D721Med (cell line): ENCODE measurements around the gene HPSE2.

Experiments used
- DNase-seq: peaks from one replicate; pipeline ENCODE4 v3.0.0; 2011; ENCODE audit warnings: low spot score; ENCODE audit not compliant: insufficient read length
- FAIRE-seq: peaks from 2 replicates; lab custom pipeline; 2011; peaks lifted over from hg19 to GRCh38; lab: Jason Lieb, UNC
- CTCF ChIP-seq: IDR thresholded peaks from 2 replicates; pipeline ENCODE4 v1.5.1; 2012; ENCODE audit warnings: mild to moderate bottlenecking, control low read depth; ENCODE audit not compliant: insufficient read depth; ENCODE audit errors: missing control alignments

HPSE2 gene

GRCh38 chr10:98474628-98475027, 761.0 kb downstream of the HPSE2 start:
- TF ChIP-seq CTCF = no peak
- DNase-seq = no peak
- FAIRE-seq = no peak

- FAIRE-seq = no peak
- TF ChIP-seq CTCF = no peak
- DNase-seq = no peak
These were observed 763.5 kb downstream of the HPSE2 start for GRCh38 chr10:98472196-98472595.

DNA sequence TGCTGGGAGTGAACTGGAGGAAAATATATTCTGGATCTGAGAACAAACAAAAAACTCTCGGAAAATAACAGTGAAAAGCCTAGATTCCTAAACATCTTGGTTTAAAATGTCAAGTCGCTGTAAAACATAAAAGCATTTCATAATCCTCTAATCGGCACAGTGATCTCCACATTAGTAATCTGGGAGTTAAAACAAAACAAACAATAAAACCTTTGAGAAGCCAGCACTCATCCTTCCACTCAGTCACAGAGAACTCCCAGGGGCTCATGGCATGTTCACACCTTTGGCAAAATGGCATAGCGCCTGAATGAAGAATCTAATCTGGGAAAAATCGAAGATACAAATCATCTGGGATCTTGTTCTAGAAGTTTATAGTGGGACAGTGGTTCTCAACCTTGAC, 764.8 kb downstream of the HPSE2 start:
- DNase-seq = no peak
- TF ChIP-seq CTCF = no peak
- FAIRE-seq = no peak

DNA sequence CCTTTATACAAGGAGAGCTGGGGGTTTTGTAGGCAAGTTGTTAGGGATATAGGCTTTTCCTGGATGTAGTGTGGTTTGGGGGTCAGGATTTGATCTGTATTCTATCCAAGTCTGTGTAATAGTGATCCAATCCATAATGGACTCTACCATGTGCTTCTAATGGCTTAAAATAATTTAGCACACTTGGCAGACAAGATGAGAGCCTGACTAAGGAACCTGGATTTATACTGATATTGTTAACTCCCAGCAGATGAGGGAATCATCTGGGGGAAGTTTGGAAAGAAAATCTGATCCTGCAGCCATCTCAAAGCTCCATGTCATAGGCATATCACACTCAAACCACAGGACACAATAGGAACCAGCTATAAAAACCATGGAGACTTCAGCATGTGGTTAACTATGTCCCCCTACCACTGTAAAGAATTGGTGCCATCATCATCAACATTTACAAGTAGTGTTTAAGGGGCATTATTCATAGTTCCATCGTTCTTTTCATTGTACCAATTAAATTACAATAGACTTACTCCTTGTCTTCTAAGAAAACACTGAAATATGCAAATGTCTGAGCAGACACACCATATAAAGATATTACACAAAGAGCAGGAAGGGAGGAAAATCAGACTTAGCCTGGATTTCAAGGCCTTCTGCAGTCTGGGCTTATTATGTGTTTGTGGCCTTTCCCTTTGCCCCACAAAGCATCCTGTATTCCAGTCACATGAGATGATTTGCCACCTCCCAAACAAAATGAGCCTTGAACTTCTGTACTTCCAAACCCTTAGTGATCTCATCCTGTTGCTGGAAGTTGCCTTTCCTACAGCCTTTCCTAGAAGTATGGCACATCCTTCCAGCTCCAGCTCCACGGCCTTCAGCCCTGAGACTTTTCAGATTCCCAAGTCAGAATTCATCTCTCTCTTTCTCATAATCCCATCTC, 766.4 kb downstream of the HPSE2 start:
- no peak for FAIRE-seq
- no peak for TF ChIP-seq CTCF
- no peak for DNase-seq

GRCh38 chr10:98467506-98468318, 767.9 kb downstream of the HPSE2 start:
- peak; percentile 89 for TF ChIP-seq CTCF
- DNase-seq = peak; percentile 51
- no peak for FAIRE-seq

- no peak for TF ChIP-seq CTCF
- FAIRE-seq (no peak), DNase-seq (no peak)
These were observed 768.7 kb downstream of the HPSE2 start for GRCh38 chr10:98466861-98467505.
